HG03108 (cell line): ENCODE data around the gene COBL.

Experiments
- ATAC-seq: cut with Tn5 transposase; IDR thresholded peaks from one replicate; pipeline ENCODE4 v1.9.1; 2021; ENCODE audit warnings: moderate library complexity; ENCODE audit not compliant: unreplicated experiment

Gene COBL

DNA sequence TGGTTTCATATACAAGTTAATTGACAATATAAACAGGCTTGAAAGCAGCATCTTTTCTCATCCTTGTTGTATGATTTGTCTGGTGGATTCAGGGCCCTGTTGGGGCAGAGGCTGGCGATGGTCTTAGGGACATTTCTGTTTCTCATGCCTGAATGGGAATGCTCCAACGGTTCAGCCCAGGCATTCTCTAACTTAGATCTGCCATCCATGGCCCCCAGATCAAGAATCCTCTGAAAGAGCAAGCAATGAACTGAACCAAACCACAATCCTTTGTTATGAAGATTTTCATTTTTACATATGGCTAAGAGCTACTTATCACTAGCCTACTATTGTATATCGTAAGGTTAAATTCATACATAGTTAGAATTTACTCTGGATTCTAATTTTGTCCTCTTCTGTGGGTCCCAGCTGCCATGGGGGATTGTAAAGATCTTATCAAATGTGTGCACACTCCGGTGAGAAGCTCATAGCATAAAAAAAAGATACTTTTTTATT, 163.9 kb downstream of the COBL start:
- ATAC-seq: no peak

DNA sequence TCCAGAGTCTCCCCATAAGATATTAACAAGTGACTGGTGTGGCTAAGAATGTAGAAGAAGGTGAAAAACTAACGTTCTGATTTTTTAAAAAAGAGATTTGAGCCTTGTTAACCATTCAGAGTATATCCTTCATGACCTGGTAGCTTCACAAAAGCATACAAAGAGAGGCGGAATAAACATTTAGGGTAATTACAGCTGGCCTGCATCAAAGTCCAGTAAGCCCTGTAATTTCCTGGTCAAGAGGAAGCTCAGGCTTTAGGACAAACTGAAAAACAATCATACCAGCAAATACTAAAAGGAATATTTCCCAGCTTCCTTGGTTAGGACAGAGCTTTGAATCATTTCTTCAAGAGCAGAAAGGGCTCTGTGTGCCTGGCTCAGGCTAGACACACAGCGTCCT, 165.2 kb downstream of the COBL start:
- ATAC-seq: no peak

DNA sequence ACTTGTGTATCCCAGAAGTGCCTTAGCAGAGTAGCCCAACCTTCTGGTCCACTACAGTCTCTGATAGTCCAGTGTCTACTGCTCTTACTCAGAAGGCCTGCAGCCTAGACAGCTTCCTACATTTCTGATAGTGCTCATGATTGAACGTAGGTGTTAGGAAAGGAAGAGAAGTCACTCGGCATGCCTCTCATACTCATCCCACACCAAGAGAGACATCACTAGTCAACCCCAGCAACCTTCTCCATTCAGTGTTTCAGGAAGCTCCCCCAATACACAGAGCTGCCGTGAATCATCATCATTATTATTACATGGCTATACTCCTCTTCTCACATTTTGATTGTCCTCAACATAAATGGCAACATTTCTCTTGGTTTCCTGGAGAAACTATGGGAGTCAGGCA, 166.4 kb downstream of the COBL start:
- no peak for ATAC-seq

- no peak for ATAC-seq
Observed at GRCh38 chr7:51148216-51148615, 168.4 kb downstream of the COBL start.

DNA sequence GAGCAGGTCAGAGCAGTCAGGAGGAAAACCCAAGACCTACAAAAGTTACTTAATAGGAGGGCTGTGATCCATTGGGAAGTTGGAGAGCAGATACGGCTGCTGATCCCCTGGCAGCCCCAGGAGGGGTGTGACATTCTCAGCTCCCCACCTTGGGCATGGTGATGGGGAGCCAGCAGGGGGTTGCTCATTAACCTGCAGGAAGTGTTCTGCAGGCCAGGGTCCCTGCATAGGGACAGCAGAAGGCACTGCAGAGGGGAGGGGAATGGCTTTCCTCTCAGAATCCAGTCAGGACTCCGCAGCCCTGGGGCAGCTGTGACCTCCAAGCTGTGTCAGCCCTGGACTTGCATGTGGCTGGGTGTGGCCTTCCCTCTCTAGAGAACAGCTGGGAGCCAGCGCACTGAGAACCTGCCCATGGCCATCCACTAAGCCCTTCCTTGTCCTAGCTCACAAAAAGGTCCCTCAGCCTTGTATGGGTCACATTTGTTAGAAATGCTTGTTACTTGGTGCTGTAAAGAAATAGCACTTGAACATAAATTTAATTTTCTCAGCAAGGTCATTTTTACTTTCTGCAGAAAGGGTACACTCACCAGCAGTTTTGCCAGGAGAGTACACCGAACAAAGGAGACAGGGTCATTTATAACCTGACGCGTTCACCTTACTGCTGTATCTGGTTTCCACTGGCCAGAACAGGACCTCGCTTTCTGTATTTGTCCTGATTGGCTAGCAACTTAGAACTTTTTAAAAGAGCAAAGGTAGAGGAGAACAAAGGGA, 169.6 kb downstream of the COBL start:
- ATAC-seq: no peak

DNA sequence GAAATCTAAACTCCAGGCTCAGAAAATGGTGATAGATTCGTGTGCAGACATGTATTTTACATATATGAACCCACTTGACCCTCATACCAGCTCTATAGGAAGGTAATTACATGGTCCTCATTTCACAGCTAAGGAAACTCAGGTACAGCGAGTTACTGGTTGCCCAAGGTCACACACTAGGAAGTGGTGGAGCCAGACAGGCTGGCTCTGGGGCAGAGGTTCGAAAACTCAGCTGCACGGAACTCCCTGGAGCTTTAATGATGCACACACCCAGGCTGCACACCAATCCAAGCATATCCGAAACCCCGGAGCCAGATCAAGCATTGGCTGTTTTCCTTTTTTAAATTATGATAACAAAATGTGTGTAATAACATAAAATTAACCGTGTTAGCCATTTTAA, 172.4 kb downstream of the COBL start:
- no peak for ATAC-seq

- ATAC-seq: no peak
Observed at GRCh38 chr7:51142741-51143385, 173.7 kb downstream of the COBL start.

GRCh38 chr7:51141451-51142003, 175.1 kb downstream of the COBL start:
- ATAC-seq: no peak

DNA sequence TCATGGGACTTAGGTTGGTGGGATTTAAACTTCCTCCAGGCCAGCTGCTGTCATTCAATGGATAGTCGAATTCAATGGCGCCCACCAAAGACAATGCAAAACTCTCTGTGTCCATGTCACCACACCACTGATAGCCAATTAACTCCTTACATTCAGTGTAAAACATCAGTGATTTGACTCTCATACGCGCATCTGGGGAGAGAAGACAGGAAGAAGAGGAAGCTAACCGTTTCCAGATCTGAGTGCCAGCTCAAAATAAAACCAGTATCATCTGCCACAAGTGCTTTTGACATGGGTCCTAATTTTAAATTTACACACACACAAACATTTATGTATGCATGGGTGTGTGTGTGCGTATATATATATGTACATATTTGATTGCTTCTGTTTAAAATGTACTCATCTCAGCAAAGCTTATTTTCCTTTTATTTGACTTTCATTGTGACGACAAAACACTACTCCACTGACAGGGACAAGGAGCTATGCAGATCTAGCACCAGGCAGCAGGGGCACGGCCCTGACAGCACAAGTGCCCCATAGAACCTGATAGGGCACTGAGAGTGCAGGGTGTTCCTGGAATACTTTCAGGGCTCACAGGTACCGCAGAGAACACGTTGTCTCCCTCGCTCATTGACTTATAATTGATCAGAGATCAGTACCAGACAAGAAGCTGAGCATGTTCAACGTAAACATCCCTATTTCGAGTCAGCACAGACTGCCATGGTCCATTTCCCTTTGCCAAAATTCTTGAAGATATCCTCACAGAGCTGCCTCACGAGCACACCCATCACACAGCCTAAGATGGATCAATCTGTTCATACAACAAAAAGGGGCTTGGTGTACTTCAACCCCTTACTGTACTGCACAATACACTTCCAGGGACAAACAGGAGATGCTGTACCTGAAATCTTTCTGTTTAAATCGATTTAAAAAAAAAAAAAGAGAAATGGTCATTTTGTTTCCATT, 176.1 kb downstream of the COBL start:
- ATAC-seq: no peak

DNA sequence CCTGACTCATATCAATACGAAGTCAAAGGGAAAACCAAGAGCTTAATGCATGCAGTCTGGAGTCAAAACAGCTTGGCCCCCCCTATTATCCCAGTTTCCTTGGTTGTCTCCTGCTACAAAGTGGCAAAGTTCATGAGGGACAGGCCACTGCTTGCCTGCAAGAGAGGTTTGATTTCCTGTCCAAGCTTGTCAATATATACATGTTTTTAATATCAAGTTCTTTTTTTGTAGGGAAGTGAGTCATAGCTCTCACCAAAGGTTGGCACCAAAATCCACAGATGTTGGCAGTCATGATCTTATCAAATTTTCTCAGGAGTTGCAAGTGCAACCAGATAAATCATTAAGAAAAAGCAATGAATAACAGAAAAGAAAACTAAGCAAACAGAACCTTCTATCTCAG, 176.8 kb downstream of the COBL start:
- ATAC-seq: no peak

DNA sequence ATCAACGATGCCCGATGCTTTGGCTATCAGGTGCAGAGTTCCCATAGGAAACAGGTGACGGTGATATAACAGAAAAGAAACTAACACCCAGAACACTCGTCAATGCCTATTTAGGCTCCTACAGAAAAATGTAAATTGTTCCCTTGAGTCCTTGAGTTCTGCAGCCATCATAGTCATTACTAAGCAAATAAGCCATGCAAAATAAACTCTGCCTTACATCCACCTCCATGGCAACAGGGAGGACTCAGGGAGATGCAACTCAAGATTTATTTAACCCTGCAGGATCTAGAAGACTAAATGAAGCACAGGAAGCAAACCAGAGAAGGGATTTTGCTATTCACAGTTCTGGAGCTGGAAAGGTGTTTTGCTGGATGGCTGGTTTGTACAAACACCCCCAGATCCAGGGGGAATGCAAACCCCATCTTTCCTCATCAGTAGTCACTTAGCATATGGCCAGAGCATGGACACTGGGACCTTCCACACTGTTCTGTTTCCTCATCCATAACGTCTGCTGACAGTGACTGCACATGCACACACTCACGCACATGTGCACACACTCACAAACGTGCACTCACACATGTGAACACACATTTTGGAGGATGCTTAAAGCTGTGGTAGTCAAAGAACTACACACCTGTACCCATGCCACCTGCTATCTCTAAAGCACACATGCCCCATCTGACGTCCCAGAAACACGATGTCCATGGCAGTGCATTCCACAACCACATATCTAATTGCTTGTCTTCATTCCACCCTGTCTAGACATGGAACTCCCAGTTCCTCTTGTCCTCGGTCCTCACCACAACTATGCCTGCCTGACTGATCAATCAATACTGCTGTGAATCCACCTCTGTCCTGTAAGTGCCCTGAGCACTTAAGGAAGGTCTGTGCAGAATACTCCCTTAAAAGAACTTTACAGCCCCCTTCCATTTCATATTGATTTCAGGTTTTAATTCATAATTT, 178.2 kb downstream of the COBL start:
- no peak for ATAC-seq

DNA sequence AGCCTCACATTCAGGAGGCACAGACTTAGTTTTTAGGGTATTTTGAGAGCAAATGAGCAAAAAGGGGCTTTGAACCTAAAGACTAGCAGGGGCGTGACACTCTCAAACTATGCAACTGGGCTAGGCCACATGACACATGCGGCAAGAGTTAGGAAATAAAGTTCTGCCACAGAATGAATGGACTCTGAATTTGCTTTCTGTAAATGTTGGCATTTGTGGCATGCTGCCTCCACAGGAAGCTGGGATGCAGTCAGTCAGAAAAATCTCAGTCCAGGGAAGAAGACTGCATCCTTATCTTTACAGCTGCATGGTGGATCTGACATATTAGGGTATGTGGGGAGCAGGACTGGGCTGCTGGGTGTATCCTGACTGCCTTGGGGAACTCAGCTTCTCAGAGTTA, 181.0 kb downstream of the COBL start:
- no peak for ATAC-seq

- ATAC-seq: no peak
Observed at GRCh38 chr7:51134013-51134441, 182.6 kb downstream of the COBL start.

- no peak for ATAC-seq
Observed at GRCh38 chr7:51132661-51133060, 183.9 kb downstream of the COBL start.

GRCh38 chr7:51129527-51130472, 186.8 kb downstream of the COBL start:
- ATAC-seq: no peak

- no peak for ATAC-seq
Observed at GRCh38 chr7:51128545-51129435, 187.8 kb downstream of the COBL start.

DNA sequence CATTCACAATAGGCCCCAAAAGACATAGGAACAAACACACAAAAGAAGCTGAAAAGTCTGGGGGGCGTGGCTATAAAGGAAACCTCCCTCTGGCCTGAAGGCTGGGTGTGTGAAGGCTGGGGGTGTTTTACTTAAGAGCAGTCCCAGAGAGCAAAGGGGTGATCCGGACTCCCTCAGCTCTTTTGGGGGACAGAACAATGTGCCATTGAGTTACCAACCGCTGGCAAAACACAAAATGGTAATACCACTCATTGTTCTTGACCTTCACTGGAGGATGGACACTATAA, 189.0 kb downstream of the COBL start:
- no peak for ATAC-seq
